ENCODE data around the gene F12. TPM values are rescaled to one million over a fixed set of nuclear protein-coding genes. Genes with fewer than 3 reads are reported as not detected.
A peak's percentile ranks its signal among the peaks of the same experiment; 100 is the strongest.

The F12 gene
- total and polyA plus RNA-seq, 2 of the 8 experiments (the other 6 are each of a cell fraction or from before 2014, with no cell fraction given) = 6.5 to 7.8 TPM

- no peak overlapping the region for H3K23ac ChIP-seq (ENCODE audit: insufficient read length)
- H4K5ac ChIP-seq (ENCODE audit: insufficient read length, low read depth, low read length) = no peak overlapping the region
- no peak overlapping the region for H3K14ac ChIP-seq (ENCODE audit: insufficient read length)
- no peaks in the 10 kb centered on the region for H3K9me3 ChIP-seq (ENCODE audit: insufficient read depth in 2 of 2, low read depth in 1 of 2, low read length in 1 of 2)
- peak; percentile 68 for FAIRE-seq
- H3K9ac ChIP-seq (replicated peaks in 1 of 4; ENCODE audit: extremely low read depth in 1 of 4, low read depth in 3 of 4, low read length in 3 of 4) = no peak overlapping the region; a peak in 1 of 7 replicates
- CTCF ChIA-PET (ENCODE audit: partially characterized antibody) = interaction anchor here (0.9 to 16.9 kb wide), 8 partner anchors 16 to 128 kb away, joined by 3 to 363 read pairs (median 107); partner anchors contain the start of genes LMAN2, MXD3, PFN3 and PRR7
- H3K27ac ChIP-seq (ENCODE audit: low read depth, low read length) = no peak overlapping the region; the same call in 1 of the 2 replicates
- no peak overlapping the region for H2AFZ ChIP-seq (ENCODE audit: low read length)
- H3K23me2 ChIP-seq (ENCODE audit: low read depth, low read length) = peaks cover 4% of the 10 kb centered on the region; the same call in 1 of the 2 replicates
- H2BK20ac ChIP-seq (ENCODE audit: low read length) = 0 out of 2 replicates have a peak overlapping the region, but pooled peaks have one; percentile 27
- no peak overlapping the region for H4K8ac ChIP-seq (ENCODE audit: extremely low read depth, insufficient read depth, low read length)
- no peak overlapping the region; the same call in 1 of the 2 replicates for H2BK15ac ChIP-seq (ENCODE audit: low read length)
- H2BK12ac ChIP-seq (ENCODE audit: low read depth, low read length) = no peak overlapping the region
- POLR2A ChIA-PET (ENCODE audit: partially characterized antibody) = interaction anchor here (0.9 to 3.1 kb wide), 11 partner anchors 9 to 123 kb away, joined by 3 to 14 read pairs (median 4); partner anchors contain the start of gene PDLIM7
- no peak overlapping the region for H3K4me3 ChIP-seq (ENCODE audit: extremely low read depth in 1 of 4, insufficient read depth in 2 of 4, low read depth in 3 of 4, low read length in 4 of 4)
- H2BK5ac ChIP-seq (ENCODE audit: low read depth, low read length) = peak overlapping the region; percentile 60; the same call in 1 of the 2 replicates
- no peak overlapping the region for H3K4ac ChIP-seq (replicated peaks; ENCODE audit: insufficient read length, low read depth, low read length)
- no peak overlapping the region for H3K18ac ChIP-seq (ENCODE audit: extremely low read depth, low read length)
- no peaks in the 10 kb centered on the region for H3K79me1 ChIP-seq (ENCODE audit: low read depth, low read length)
- no peak overlapping the region for H2BK120ac ChIP-seq (replicated peaks; ENCODE audit: low read depth, low read length)
- no peaks in the 10 kb centered on the region for H3K36me3 ChIP-seq (ENCODE audit: control insufficient read depth in 2 of 4, insufficient read depth in 4 of 4, low read length in 3 of 4)
- peak overlapping the region; percentile 34 for H4K91ac ChIP-seq (replicated peaks; ENCODE audit: insufficient read length, low read length)
- no peaks in the 10 kb centered on the region for H3K79me2 ChIP-seq (ENCODE audit: control insufficient read depth in 1 of 2, insufficient read depth in 2 of 2, low read length in 2 of 2)
- TF ChIP-seq E2F6 (IDR thresholded peaks at IDR 0.05) (peak; percentile 50; the same call in 1 of the 2 replicates), PHF8 (conservative IDR thresholded peaks at IDR 0.05; ENCODE audit: low read depth, low read length) (no peak), YY1 (IDR thresholded peaks at IDR 0.05; ENCODE audit: low read depth, low read length) (0 out of 2 replicates have a peak, but pooled peaks have one; percentile 10), RAD21 (IDR thresholded peaks at IDR 0.05 in 1 of 2, conservative IDR thresholded peaks at IDR 0.05 in 1 of 2; ENCODE audit: low read depth in 2 of 2, low read length in 2 of 2) (peak in 1 of 2 experiments; percentile 17; a peak in 1 of 4 replicates), SP1 (IDR thresholded peaks at IDR 0.05; ENCODE audit: low read depth, low read length) (no peak), CREB1 (IDR thresholded peaks at IDR 0.05) (0 out of 2 replicates have a peak, but pooled peaks have one; percentile 18), CTCF (IDR thresholded peaks at IDR 0.05; ENCODE audit: control extremely low read depth in 1 of 3, insufficient read depth in 1 of 3, low read depth in 1 of 3, low read length in 3 of 3) (peak in 1 of 3 experiments; percentile 49; a peak in 2 of 4 replicates), ASH2L (IDR thresholded peaks at IDR 0.05; ENCODE audit: low read length) (peak; percentile 56)
- peak overlapping the region; percentile 35 to 40; a peak in 2 of 4 replicates for H3K4me2 ChIP-seq (ENCODE audit: insufficient read depth in 1 of 2, low read depth in 2 of 2, low read length in 2 of 2)
- peaks cover 0 to 2% of the 10 kb centered on the region in 2 experiments for H4K20me1 ChIP-seq (replicated peaks in 1 of 2; ENCODE audit: control insufficient read depth in 1 of 2, insufficient read depth in 2 of 2, low read length in 2 of 2)
- DNase-seq (ENCODE audit: low read depth in 1 of 2, low spot score in 2 of 2) = peak in 1 of 2 experiments; percentile 64
- WGBS, 2 experiments (ENCODE audit: extremely low coverage in 1 of 2, insufficient coverage in 1 of 2, insufficient read length in 1 of 2, insufficient replicate concordance in 2 of 2, low coverage in 1 of 2, low lambda C conversion rate in 2 of 2, missing lambda C conversion rate in 1 of 2) = 38% methylated on average over 6 of the region's 6 CpGs; no CpG with 5 or more reads in 1 of the 2 experiments
- no peaks in the 10 kb centered on the region; a peak in 1 of 7 replicates for H3K27me3 ChIP-seq (replicated peaks in 1 of 4; ENCODE audit: control insufficient read depth in 3 of 4, extremely low read depth in 1 of 4, insufficient read depth in 3 of 4, low read length in 3 of 4)
- no peak overlapping the region for H2AK5ac ChIP-seq (ENCODE audit: low read depth, low read length)
- no peak overlapping the region for H3K56ac ChIP-seq (replicated peaks; ENCODE audit: insufficient read length, low read depth, low read length)
- H3K4me1 ChIP-seq (replicated peaks in 1 of 4; ENCODE audit: control insufficient read depth in 3 of 4, insufficient read depth in 4 of 4, low read length in 3 of 4) = peaks cover 5 to 26% (median 15%) of the 10 kb centered on the region in 4 experiments
Measured at GRCh38 chr5:177373806-177374205, 35.6 kb downstream of the F12 start.
